SH-SY5Y (cell line): Measurements from ENCODE around the gene BLACAT1.

Experiments used
- GATA2 ChIP-seq: IDR thresholded peaks from 2 replicates; pipeline ENCODE4 v1.6.1; 2011; ENCODE audit warnings: mild to moderate bottlenecking, low read depth, low read length
- GATA3 ChIP-seq: IDR thresholded peaks from 2 replicates; pipeline ENCODE4 v1.6.1; 2011; ENCODE audit warnings: low read depth, mild to moderate bottlenecking, low read length, moderate library complexity

DNA sequence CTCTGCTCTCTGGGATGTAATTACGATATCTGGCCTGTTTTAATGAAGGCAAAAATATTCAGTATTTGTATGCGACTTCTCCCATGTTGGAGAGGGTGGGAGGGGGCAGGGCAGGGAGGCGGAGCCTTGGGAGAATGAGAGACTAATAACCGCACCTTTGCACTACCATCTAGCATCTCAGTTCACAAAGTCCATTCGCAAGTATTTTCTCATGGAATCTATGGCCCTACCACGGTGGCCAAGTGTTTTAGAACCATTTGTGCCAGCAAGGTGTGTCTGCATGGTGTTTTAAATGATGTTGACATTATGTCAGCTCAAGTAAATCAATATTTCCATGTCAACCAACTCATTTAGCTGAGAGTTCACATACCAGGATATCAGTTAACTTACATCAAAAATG is 14.3 kb upstream of the BLACAT1 start:
- TF ChIP-seq GATA3 (no peak), GATA2 (no peak)
